Activated CD8-positive, alpha-beta memory T cell treated with anti-CD3 and anti-CD28 coated beads, Interleukin-2, amount 50 U/mL, for 24 hours (primary cell): ENCODE data around the gene CLTC.

Experiments used
- DNase-seq: peaks from one replicate; pipeline ENCODE4 v3.0.0-alpha.2; 2020; ENCODE audit errors: extremely low read depth

Gene CLTC

GRCh38 chr17:59725691-59726090, 106.0 kb downstream of the CLTC start:
- DNase-seq = no peak

GRCh38 chr17:59727817-59728533, 108.3 kb downstream of the CLTC start:
- no peak for DNase-seq

- no peak for DNase-seq
Measured at GRCh38 chr17:59730268-59730834, 110.7 kb downstream of the CLTC start.

GRCh38 chr17:59733697-59734096, 114.0 kb downstream of the CLTC start:
- DNase-seq = no peak

GRCh38 chr17:59734226-59734625, 114.5 kb downstream of the CLTC start:
- DNase-seq = no peak

GRCh38 chr17:59737324-59737723, 117.6 kb downstream of the CLTC start:
- no peak for DNase-seq

- no peak for DNase-seq
Measured at GRCh38 chr17:59743842-59744241, 124.1 kb downstream of the CLTC start.

GRCh38 chr17:59745040-59745439, 125.3 kb downstream of the CLTC start:
- no peak for DNase-seq
